Activated B cell treated with CpG ODN at 0.5 μM for 24 hours (primary cell): ENCODE results near the gene FEM1B. TPM values are rescaled to one million over a fixed set of nuclear protein-coding genes. Genes with fewer than 3 reads are reported as not detected.

ENCODE experiments used
- ATAC-seq: fragments of 200-7000 bp; cut with Tn5 transposase; one replicate; pipeline ENCODE4 v1.10.0; 2021; ENCODE audit warnings: low read depth, mild to moderate bottlenecking, moderate library complexity
- CTCF ChIA-PET: fragments of 350-600 bp; sonication (Branson Sonifier 250); formaldehyde crosslinking; loops from one replicate; lab custom pipeline; 2021; ENCODE audit warnings: antibody characterized with exemption; lab: Charles Lee
- POLR2A ChIA-PET: fragments of 350-600 bp; sonication (Branson Sonifier 250); formaldehyde crosslinking; loops from one replicate; lab custom pipeline; 2021; ENCODE audit warnings: antibody characterized with exemption; lab: Charles Lee
- DNase-seq: peaks from one replicate; pipeline ENCODE4 v3.0.0; 2022
- H3K27ac Mint-ChIP-seq: one replicate; pipeline ENCODE4 v1.8.0; 2020; ENCODE audit warnings: mixed read lengths
- H3K27me3 Mint-ChIP-seq: one replicate; pipeline ENCODE4 v1.8.0; 2021; ENCODE audit warnings: mixed read lengths
- H3K36me3 Mint-ChIP-seq: one replicate; pipeline ENCODE4 v1.8.0; 2021; ENCODE audit warnings: low read depth, mixed read lengths
- H3K4me1 Mint-ChIP-seq: one replicate; pipeline ENCODE4 v1.8.0; 2021; ENCODE audit warnings: mixed read lengths
- H3K4me3 Mint-ChIP-seq: one replicate; pipeline ENCODE4 v1.8.0; 2020; ENCODE audit warnings: mild to moderate bottlenecking, mixed read lengths
- H3K9me3 Mint-ChIP-seq: one replicate; pipeline ENCODE4 v1.8.0; 2020; ENCODE audit warnings: mixed read lengths
- intact Hi-C: fragments of 100-400 bp; cut with micrococcal nuclease; formaldehyde crosslinking; loops from one replicate; pipeline ENCODE4 v1.15.1; 2024
- total RNA-seq: library from RNA; stranded (reverse); gene quantifications from 2 replicates; pipeline ENCODE4 v1.2.3, GENCODE V29; 2022
- TF ChIP-seq, protein P1 (sequence below): fragments of 200-600 bp; IDR thresholded peaks from one replicate; pipeline ENCODE4 v1.8.0; 2022; ENCODE audit warnings: antibody characterized with exemption, mild to moderate bottlenecking

Gene FEM1B
- total RNA-seq, 1 donor from 2014 or later: 42.2 TPM

DNA sequence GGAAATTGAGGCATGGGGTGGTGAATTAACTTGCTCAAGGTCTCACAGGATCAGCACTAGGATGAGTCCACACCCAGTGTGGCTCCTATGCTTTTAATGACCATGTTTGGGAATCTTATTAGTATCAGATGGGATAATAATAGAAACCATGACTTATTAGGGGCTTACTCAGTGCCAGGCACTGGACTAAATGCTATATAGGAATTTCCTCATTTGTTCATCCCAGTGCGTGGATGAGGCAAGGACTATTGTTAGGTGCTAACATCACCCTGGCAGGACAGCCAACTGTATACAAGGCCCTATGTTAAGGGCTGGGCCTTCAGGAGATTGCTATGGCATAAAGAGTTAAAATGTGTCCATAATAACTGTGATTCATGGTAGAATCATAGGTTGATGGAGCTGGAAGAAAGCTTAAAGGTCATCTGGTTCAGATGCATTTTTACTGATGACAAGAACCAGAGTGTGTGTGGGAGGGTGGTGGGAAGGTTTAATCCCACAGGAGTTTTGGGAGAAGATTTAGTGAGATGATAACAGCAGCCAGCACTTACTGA, 4.7 kb upstream of the FEM1B start:
- H3K27ac Mint-ChIP-seq: no peak overlapping the region

GRCh38 chr15:68274201-68274848, 3.2 kb upstream of the FEM1B start:
- ATAC-seq (no peak), DNase-seq (no peak)
- H3K27ac Mint-ChIP-seq: no peak overlapping the region
- H3K9me3 Mint-ChIP-seq: no peaks in the 10 kb centered on the region
- ChIA-PET CTCF (no interaction called here), POLR2A (interaction anchor here (0.6 kb wide), 1 partner anchor 1196 kb away, joined by 3 read pairs; no protein-coding TSS in a partner anchor)
- TF ChIP-seq, protein P1, sequence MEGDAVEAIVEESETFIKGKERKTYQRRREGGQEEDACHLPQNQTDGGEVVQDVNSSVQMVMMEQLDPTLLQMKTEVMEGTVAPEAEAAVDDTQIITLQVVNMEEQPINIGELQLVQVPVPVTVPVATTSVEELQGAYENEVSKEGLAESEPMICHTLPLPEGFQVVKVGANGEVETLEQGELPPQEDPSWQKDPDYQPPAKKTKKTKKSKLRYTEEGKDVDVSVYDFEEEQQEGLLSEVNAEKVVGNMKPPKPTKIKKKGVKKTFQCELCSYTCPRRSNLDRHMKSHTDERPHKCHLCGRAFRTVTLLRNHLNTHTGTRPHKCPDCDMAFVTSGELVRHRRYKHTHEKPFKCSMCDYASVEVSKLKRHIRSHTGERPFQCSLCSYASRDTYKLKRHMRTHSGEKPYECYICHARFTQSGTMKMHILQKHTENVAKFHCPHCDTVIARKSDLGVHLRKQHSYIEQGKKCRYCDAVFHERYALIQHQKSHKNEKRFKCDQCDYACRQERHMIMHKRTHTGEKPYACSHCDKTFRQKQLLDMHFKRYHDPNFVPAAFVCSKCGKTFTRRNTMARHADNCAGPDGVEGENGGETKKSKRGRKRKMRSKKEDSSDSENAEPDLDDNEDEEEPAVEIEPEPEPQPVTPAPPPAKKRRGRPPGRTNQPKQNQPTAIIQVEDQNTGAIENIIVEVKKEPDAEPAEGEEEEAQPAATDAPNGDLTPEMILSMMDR: no peak
- intact Hi-C loops: loop anchor here (10.0 kb wide), 1 partner anchor 890 kb away; the partner anchor contains the start of gene GLCE
- peaks cover 5% of the 10 kb centered on the region for H3K36me3 Mint-ChIP-seq
- peaks cover 22% of the 10 kb centered on the region for H3K4me1 Mint-ChIP-seq
- no peak overlapping the region for H3K4me3 Mint-ChIP-seq
- H3K27me3 Mint-ChIP-seq: no peaks in the 10 kb centered on the region

More for the DNA sequence above, 4.7 kb upstream of the FEM1B start:
- CTCF ChIA-PET: no interaction called here
- DNase-seq (no peak), ATAC-seq (no peak)
- peaks cover 12% of the 10 kb centered on the region for H3K4me1 Mint-ChIP-seq
- intact Hi-C loops: loop anchor here (10.0 kb wide), 1 partner anchor 892 kb away; the partner anchor contains the start of gene GLCE
- no peak overlapping the region for H3K4me3 Mint-ChIP-seq
- peaks cover 10% of the 10 kb centered on the region for H3K27me3 Mint-ChIP-seq
- TF ChIP-seq, protein P1: no peak
- no peaks in the 10 kb centered on the region for H3K9me3 Mint-ChIP-seq
- POLR2A ChIA-PET: no interaction called here
- H3K36me3 Mint-ChIP-seq: no peaks in the 10 kb centered on the region

DNA sequence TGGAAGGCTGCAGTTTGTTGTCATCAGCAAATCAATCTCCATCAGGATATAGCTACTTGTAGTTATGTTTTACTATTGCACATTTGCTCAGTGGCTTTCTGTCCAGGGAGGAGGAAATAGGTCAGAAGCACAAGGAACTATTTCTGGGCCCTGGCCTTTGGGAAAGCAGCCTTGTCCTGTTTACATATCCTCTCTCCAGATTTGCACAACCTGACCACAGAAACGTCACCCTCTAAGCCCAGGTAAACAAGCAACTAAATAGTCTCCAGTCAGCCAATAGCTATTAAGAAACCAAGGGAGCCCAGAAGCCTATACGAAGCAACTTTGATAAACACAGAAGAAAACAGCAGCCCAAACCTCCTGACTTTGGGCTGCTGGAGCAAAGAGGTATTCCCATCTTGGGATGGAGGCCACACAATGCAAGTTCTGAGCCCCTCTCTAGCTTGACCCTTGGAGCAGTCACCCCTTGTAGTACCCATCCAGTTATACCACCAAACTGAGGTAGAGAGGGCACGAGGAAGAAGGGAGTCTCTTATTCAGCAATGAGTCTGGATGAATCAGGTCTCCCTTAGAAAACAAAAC, 2.3 kb upstream of the FEM1B start:
- intact Hi-C loops: loop anchor here (5.0 to 10.0 kb wide), 2 partner anchors 547 to 890 kb away; partner anchors contain the start of genes ANP32A and GLCE
- no peak overlapping the region for H3K27ac Mint-ChIP-seq

GRCh38 chr15:68276668-68277067, 877 bp upstream of the FEM1B start:
- TF ChIP-seq, protein P1: no peak
- H3K9me3 Mint-ChIP-seq: no peaks in the 10 kb centered on the region
- DNase-seq (no peak), ATAC-seq (no peak)
- H3K4me3 Mint-ChIP-seq: peak overlapping the region; percentile 93
- peaks cover 45% of the 10 kb centered on the region for H3K4me1 Mint-ChIP-seq
- intact Hi-C loops: loop anchor here (1.0 to 10.0 kb wide), 6 partner anchors 23 to 888 kb away; partner anchors contain the start of genes ANP32A, CLN6, GLCE and RNU6-1
- H3K36me3 Mint-ChIP-seq: peaks cover 13% of the 10 kb centered on the region
- no peaks in the 10 kb centered on the region for H3K27me3 Mint-ChIP-seq
- peak overlapping the region; percentile 96 for H3K27ac Mint-ChIP-seq
- ChIA-PET CTCF (interaction anchor here (3.4 kb wide), 1 partner anchor 24 kb away, joined by 14 read pairs; no protein-coding TSS in a partner anchor), POLR2A (interaction anchor here (1.3 to 2.5 kb wide), 7 partner anchors 22 to 542 kb away, joined by 3 to 35 read pairs (median 12); partner anchors contain the start of genes CLN6, PIAS1 and RNU6-1)

More for the DNA sequence above, 2.3 kb upstream of the FEM1B start:
- CTCF ChIA-PET: interaction anchor here (3.4 kb wide), 1 partner anchor 22 kb away, joined by 14 read pairs; no protein-coding TSS in a partner anchor
- H3K9me3 Mint-ChIP-seq: no peaks in the 10 kb centered on the region
- no peak for DNase-seq
- peaks cover 32% of the 10 kb centered on the region for H3K4me1 Mint-ChIP-seq
- no peak for ATAC-seq
- H3K36me3 Mint-ChIP-seq: peaks cover 10% of the 10 kb centered on the region
- no peak overlapping the region for H3K4me3 Mint-ChIP-seq
- POLR2A ChIA-PET: no interaction called here
- H3K27me3 Mint-ChIP-seq: no peaks in the 10 kb centered on the region
- TF ChIP-seq, protein P1: no peak
